GM10847 (cell line): ENCODE measurements around the gene PTPRN2.

Source experiments
- POLR2A ChIP-seq: IDR thresholded peaks from 2 replicates; pipeline ENCODE4 v1.6.1; 2011; ENCODE audit not compliant: insufficient read length; ENCODE audit errors: extremely low read depth

Gene PTPRN2

DNA sequence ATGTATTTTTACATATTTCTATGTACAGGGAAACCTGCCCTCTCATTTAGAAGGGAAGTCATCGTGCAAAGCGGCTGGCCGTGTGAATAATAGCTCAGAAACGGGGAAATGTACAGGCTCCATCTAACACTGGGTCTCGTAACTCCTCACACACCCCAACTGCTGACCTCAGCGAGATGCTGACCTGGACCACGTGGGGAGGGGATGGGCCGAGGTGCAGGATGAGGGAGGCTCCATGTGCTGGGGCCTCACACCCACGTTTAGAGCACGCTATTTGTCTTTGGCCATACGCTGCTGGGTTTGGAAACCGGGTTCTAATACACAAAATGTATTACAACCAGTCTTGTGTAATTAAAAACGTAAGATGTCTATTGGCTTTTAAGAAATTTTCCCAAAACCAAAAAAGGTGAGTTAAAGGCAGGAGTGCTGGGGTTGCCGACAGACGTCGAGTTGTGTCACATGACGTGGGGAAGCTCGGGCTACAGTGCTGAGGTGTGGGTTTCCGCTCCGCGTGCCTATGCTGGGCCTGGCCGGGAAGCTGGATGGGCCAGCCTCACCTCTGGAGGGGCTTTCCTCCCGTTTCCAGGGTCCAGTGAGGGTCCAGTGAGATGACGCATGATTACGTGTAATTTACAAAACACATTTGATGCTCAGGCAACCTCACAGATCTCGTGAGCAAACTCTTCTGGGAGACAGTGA lies 1035.2 kb downstream of the PTPRN2 start:
- no peak for TF ChIP-seq POLR2A

DNA sequence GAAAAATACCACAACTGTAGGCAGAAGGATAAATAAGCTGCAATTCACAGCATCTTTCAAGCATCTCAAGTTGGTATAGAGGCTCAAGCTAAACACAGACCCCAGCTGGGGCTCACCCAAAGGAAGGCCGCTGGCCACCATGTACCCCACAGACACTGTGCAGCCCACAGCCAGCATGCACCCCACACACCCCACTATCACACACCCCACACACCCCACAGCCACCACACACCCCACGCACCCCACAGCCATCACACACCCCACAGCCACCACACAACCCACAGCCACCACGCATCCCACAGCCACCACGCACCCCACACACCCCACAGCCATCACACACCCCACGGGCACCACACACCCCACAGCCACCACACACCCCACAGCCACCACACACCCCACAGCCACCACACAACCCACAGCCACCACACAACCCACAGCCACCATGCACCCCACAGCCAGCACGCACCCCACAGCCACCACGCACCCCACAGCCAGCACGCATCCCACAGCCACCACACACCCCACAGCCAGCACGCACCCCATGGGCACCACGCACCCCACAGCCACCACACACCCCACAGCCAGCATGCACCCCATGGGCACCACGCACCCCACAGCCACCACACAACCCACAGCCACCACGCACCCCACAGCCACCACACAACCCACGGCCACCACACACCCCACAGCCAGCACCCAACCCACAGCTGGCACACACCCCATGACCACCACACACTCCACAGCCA lies 1036.1 kb downstream of the PTPRN2 start:
- TF ChIP-seq POLR2A, result no peak

DNA sequence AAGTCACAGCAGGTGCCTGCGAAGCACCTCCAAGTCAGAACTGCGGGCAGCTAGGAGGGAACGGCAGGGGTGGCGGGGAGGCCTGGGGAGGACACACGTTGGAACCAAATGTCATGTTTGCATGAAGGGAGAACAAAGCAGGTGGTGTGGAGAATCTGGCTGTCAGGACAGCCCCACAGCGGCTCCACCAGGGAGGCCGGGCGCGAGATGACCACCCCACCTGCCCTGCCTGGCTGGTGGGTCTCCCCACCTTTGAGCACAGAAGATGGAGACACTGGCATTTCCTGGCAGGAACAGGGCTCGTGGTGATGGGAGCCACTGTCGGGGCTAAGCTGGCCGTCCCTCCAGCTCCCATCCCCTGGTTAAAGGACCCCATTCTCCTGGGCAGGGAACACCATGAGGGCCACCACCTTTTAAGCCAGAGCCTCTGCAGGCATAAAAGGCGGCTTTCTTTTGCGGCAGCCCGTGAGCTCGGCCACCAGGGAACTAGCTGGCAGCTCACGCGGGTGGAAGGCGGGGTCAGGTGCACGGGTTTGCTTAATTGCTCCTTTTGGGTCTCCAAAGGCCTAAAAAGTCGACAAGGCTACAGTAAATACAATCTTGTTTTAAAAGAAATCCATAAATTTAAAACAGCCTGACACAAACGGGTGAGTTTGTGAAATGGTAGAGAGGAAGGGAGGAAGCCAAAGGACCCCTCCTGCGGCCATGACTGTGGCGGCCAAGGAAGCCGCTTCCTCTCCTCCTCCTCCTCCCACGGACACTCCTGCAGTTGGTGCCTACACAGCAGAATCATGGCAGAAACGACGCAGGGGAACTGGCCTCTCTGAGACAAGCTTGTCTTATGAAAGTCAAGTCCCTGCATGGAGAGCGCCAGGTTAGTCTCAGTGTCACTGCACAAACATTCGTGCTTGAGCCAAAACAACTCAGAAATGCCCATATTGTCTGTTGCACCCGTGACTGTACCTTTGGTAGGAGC lies 1037.0 kb downstream of the PTPRN2 start:
- no peak for TF ChIP-seq POLR2A

- no peak for TF ChIP-seq POLR2A
Observed at GRCh38 chr7:157549612-157550299, 1037.9 kb downstream of the PTPRN2 start.

GRCh38 chr7:157548691-157549303 lies 1038.8 kb downstream of the PTPRN2 start:
- no peak for TF ChIP-seq POLR2A

DNA sequence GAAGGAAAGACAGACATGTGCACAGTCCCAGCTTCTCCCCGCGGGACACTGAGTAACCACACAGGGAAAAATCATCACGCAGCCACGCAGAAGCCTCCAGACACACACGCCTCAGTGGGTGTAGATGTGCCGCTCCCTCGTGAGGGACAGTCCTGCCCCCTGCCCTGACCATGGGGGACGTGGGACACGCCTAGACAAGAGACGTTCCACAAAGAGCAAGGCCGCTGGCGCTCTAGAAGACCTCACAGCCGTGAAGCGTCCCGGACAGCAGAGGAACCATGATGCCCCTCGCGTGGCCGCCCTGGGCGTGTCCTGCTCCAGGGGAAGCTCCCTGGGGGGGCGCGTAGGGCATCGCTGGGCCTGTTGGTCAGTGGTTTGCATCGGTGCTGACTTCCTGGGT lies 1040.0 kb downstream of the PTPRN2 start:
- TF ChIP-seq POLR2A, result no peak

DNA sequence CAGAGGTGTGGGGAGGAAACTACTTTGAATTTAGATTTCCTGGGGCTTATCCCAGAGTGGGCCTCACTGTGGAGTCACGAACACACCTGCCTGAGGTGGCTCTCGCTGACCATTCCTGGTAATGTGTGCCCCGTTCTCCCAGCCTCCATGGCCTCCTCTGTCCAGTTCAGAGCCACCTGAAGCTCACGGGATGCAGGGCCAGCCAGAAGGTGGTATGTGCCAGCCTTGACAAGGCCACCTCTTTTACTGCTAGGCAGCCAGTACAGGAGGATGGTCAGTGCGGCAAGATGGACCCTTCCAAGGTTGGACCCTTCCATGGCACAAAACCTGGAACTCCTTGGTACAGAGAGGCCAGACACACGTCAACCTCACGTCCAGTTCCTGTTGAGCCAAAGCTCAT lies 1040.5 kb downstream of the PTPRN2 start:
- TF ChIP-seq POLR2A, result no peak

GRCh38 chr7:157545681-157546060 lies 1042.0 kb downstream of the PTPRN2 start:
- no peak for TF ChIP-seq POLR2A

- no peak for TF ChIP-seq POLR2A
Observed at GRCh38 chr7:157544980-157545680, 1042.5 kb downstream of the PTPRN2 start.

DNA sequence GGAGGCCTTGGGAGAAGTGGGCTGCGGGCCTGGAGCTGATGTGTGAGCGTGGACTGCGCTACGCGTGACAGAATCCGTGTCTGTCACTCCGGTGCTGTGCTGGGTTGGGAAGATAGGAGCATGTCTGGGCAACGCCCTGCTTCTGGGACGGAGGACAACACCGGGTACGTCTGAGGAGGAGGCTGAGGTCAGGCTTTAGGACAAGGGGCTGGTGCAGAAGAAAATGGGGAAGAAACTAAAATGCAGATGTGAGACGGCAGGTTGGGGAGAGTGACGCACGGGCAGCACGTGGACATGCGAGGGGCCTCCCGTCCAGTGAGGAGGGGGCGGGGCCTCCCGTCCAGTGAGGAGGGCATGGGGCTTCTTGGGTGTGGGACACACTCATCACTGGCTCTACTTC lies 1043.4 kb downstream of the PTPRN2 start:
- no peak for TF ChIP-seq POLR2A

- no peak for TF ChIP-seq POLR2A
Observed at GRCh38 chr7:157543791-157544190, 1043.8 kb downstream of the PTPRN2 start.

DNA sequence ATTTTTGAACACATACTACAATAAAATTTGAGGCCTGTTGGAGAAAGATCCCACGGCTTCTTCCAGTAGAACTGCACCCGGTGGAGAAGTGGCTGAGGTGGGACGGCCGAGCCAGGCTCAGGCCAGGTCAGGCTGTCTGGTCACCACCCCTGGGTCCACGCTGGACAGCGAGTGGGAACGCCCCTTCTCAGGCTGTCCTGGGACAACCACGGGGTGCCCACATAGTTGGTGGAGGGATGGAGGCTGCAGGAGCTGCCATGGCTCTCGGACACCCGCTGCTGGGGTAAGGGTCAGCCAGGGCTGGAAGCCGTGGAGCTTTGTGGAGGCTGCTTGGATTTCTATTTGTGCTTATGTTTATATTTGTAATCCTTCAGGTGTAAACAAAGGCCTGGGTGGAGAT lies 1044.3 kb downstream of the PTPRN2 start:
- no peak for TF ChIP-seq POLR2A

GRCh38 chr7:157542068-157543021 lies 1045.3 kb downstream of the PTPRN2 start:
- no peak for TF ChIP-seq POLR2A
